ENCODE results near the gene PRR30. TPM values are rescaled to one million over a fixed set of nuclear protein-coding genes. Genes with fewer than 3 reads are reported as not detected.

PRR30 gene
- total RNA-seq = not detected in 2 replicates

GRCh38 chr2:27139310-27139709, at the start of gene PRR30:
Gene PRR30 (minus strand): TSS chr2:27139410. CDS start chr2:27138329, 1,081 bp downstream.
- TF ChIP-seq CTCF (IDR thresholded peaks at IDR 0.05; ENCODE audit: insufficient read depth, low read length, poor library complexity, severe bottlenecking) = no peak
- Histone ChIP-seq H3K4me3 (ENCODE audit: low read depth, low read length) (no peak within 1 kb of the TSS), H3K36me3 (ENCODE audit: control insufficient read depth, insufficient read depth, low read length) (no peaks in the 10 kb centered on the region), H3K27me3 (ENCODE audit: control insufficient read depth, insufficient read depth, low read length) (peaks cover 10% of the 10 kb centered on the region)
- no peak for DNase-seq (ENCODE audit: low read depth)

- DNase-seq (ENCODE audit: low read depth) = no peak
- Histone ChIP-seq H3K27me3 (ENCODE audit: control insufficient read depth, insufficient read depth, low read length) (no peaks in the 10 kb centered on the region), H3K4me3 (ENCODE audit: low read depth, low read length) (no peak overlapping the region), H3K36me3 (ENCODE audit: control insufficient read depth, insufficient read depth, low read length) (no peaks in the 10 kb centered on the region)
- TF ChIP-seq CTCF (IDR thresholded peaks at IDR 0.05; ENCODE audit: insufficient read depth, low read length, poor library complexity, severe bottlenecking) = no peak
Observed at GRCh38 chr2:27186613-27187345, 47.6 kb upstream of the PRR30 start.

GRCh38 chr2:27185331-27186026, 46.3 kb upstream of the PRR30 start:
- TF ChIP-seq CTCF (IDR thresholded peaks at IDR 0.05; ENCODE audit: insufficient read depth, low read length, poor library complexity, severe bottlenecking) = no peak
- no peak for DNase-seq (ENCODE audit: low read depth)
- no peaks in the 10 kb centered on the region for H3K36me3 ChIP-seq (ENCODE audit: control insufficient read depth, insufficient read depth, low read length)
- H3K4me3 ChIP-seq (ENCODE audit: low read depth, low read length) = no peak overlapping the region
- H3K27me3 ChIP-seq (ENCODE audit: control insufficient read depth, insufficient read depth, low read length) = no peaks in the 10 kb centered on the region

GRCh38 chr2:27184115-27184514, 44.9 kb upstream of the PRR30 start:
- no peaks in the 10 kb centered on the region for H3K36me3 ChIP-seq (ENCODE audit: control insufficient read depth, insufficient read depth, low read length)
- H3K4me3 ChIP-seq (ENCODE audit: low read depth, low read length) = no peak overlapping the region
- DNase-seq (ENCODE audit: low read depth) = no peak
- no peak for TF ChIP-seq CTCF (IDR thresholded peaks at IDR 0.05; ENCODE audit: insufficient read depth, low read length, poor library complexity, severe bottlenecking)
- no peaks in the 10 kb centered on the region for H3K27me3 ChIP-seq (ENCODE audit: control insufficient read depth, insufficient read depth, low read length)

GRCh38 chr2:27182346-27182745, 43.1 kb upstream of the PRR30 start:
- no peak for TF ChIP-seq CTCF (IDR thresholded peaks at IDR 0.05; ENCODE audit: insufficient read depth, low read length, poor library complexity, severe bottlenecking)
- Histone ChIP-seq H3K4me3 (ENCODE audit: low read depth, low read length) (no peak overlapping the region), H3K36me3 (ENCODE audit: control insufficient read depth, insufficient read depth, low read length) (no peaks in the 10 kb centered on the region), H3K27me3 (ENCODE audit: control insufficient read depth, insufficient read depth, low read length) (peaks cover 4% of the 10 kb centered on the region)
- no peak for DNase-seq (ENCODE audit: low read depth)

Measured in kidney epithelial cell (primary cell).